HepG2 (cell line): ENCODE measurements around the gene OGFR. TPM values are rescaled to one million over a fixed set of nuclear protein-coding genes. Genes with fewer than 3 reads are reported as not detected.

Experiments used
- ATAC-seq: fragments of 200-7000 bp; cut with Tn5 transposase; 3 replicates; pipeline ENCODE4 v1.9.1; 2020; ENCODE audit warnings: mild to moderate bottlenecking, moderate library complexity
- BruUV-seq: library from RNA; stranded (reverse); fragments of 400-500 nt; replicated peaks from 2 replicates; lab custom pipeline; 2021; lab: Mats Ljungman, UMichigan
- CTCF ChIA-PET: fragments of 300-600 bp; formaldehyde crosslinking; extraction: SDS; loops from one replicate; lab custom pipeline; 2021; ENCODE audit warnings: low total read pairs, inconsistent platforms, low intra/inter-chr PET ratio; lab: Yijun Ruan, JAX
- POLR2A ChIA-PET: fragments of 350-600 bp; sonication (Branson Sonifier 250); formaldehyde crosslinking; loops from one replicate; lab custom pipeline; 2020; ENCODE audit warnings: antibody characterized with exemption, inconsistent platforms; lab: Yijun Ruan, JAX
- DNase-seq: peaks from one replicate; pipeline ENCODE4 v3.0.0-alpha.2; 2015; ENCODE audit warnings: low spot score
- FAIRE-seq: peaks from 3 replicates; lab custom pipeline; 2011; peaks lifted over from hg19 to GRCh38; lab: Jason Lieb, UNC
- H2AFZ ChIP-seq: one replicate; pipeline ENCODE4 v1.6.1; 2011; ENCODE audit warnings: low read length, inconsistent platforms
- H3K27ac ChIP-seq: fragments of 300-600 bp; 3 replicates; pipeline ENCODE4 v1.8.0; 2011; ENCODE audit warnings: mixed run types, mild to moderate bottlenecking, mixed read lengths, low read length, inconsistent platforms; ENCODE audit not compliant: insufficient read depth; ENCODE audit errors: extremely low read length
- H3K27me3 ChIP-seq, 2 experiments: fragments of 200-600 bp in 1 of 2; 2 replicates in 1 of 2; 3 replicates in 1 of 2; pipeline versions ENCODE4 v1.6.0 to v1.8.0; 2011; ENCODE audit warnings: low read length in 2 of 2, mild to moderate bottlenecking in 2 of 2, moderate library complexity in 2 of 2, inconsistent platforms in 1 of 2; ENCODE audit not compliant: insufficient read depth in 2 of 2, control insufficient read depth in 1 of 2
- H3K36me3 ChIP-seq, 2 experiments: fragments of 200-600 bp in 1 of 2; replicated peaks in 1 of 2; 2 replicates in 1 of 2; 3 replicates in 1 of 2; pipeline versions ENCODE4 v1.5.1 to v1.8.0; 2011; ENCODE audit warnings: low read length in 2 of 2, inconsistent platforms in 1 of 2; ENCODE audit not compliant: insufficient read depth in 2 of 2, control insufficient read depth in 1 of 2
- H3K4me1 ChIP-seq: 2 replicates; pipeline ENCODE4 v1.5.1; 2012; ENCODE audit warnings: low read length, inconsistent platforms; ENCODE audit not compliant: insufficient read depth
- H3K4me2 ChIP-seq: 2 replicates; pipeline ENCODE4 v1.6.0; 2011; ENCODE audit warnings: low read depth, low read length, inconsistent platforms
- H3K4me3 ChIP-seq, 3 experiments: fragments of 200-600 bp in 1 of 3; sonication (generic), shearing (Covaris generic) in 1 of 3; replicated peaks in 1 of 3; 2 replicates each; pipeline ENCODE4 v1.5.1; 2011 to 2016; ENCODE audit warnings: low read length in 3 of 3, inconsistent platforms in 2 of 3, low read depth in 2 of 3, mild to moderate bottlenecking in 2 of 3, control low read depth in 1 of 3, mixed read lengths in 1 of 3; ENCODE audit not compliant: insufficient read depth in 1 of 3
- H3K79me2 ChIP-seq: one replicate; pipeline ENCODE4 v1.6.1; 2011; ENCODE audit warnings: low read length, inconsistent platforms; ENCODE audit not compliant: insufficient read depth
- H3K9ac ChIP-seq: 2 replicates; pipeline ENCODE4 v1.6.0; 2011; ENCODE audit warnings: mild to moderate bottlenecking, low read depth, low read length, inconsistent platforms; ENCODE audit not compliant: insufficient read depth
- H3K9me3 ChIP-seq: 2 replicates; pipeline ENCODE4 v1.5.1; 2012; ENCODE audit warnings: mild to moderate bottlenecking, low read length
- H4K20me1 ChIP-seq: 2 replicates; pipeline ENCODE4 v1.6.0; 2011; ENCODE audit warnings: inconsistent platforms, mild to moderate bottlenecking, low read length, moderate library complexity; ENCODE audit not compliant: insufficient read depth
- BORCS8-MEF2B ChIP-seq: sonication (generic); formaldehyde crosslinking; IDR thresholded peaks from 2 replicates; pipeline ENCODE4 v1.8.0; 2022; ENCODE audit warnings: mild to moderate bottlenecking, missing genetic modification reagents
- CEBPZ ChIP-seq: IDR thresholded peaks from 2 replicates; pipeline ENCODE4 v1.6.1; 2012; ENCODE audit warnings: low read length, improper control_type of control experiment
- GMEB1 ChIP-seq: sonication (generic); formaldehyde crosslinking; IDR thresholded peaks from 2 replicates; pipeline ENCODE4 v1.5.1; 2020; ENCODE audit warnings: missing genetic modification reagents, mild to moderate bottlenecking, borderline replicate concordance
- MXI1 ChIP-seq: IDR thresholded peaks from 3 replicates; pipeline ENCODE4 v1.6.1; 2012; ENCODE audit warnings: low read depth, low read length, inconsistent platforms, borderline replicate concordance
- PHF8 ChIP-seq: sonication (generic); formaldehyde crosslinking; IDR thresholded peaks from 2 replicates; pipeline ENCODE4 v1.5.0; 2020; ENCODE audit warnings: missing genetic modification reagents
- SMC3 ChIP-seq: IDR thresholded peaks from 2 replicates; pipeline ENCODE4 v1.6.1; 2011; ENCODE audit warnings: low read length, improper control_type of control experiment
- ZMAT3 ChIP-seq: sonication (generic); formaldehyde crosslinking; conservative IDR thresholded peaks from 2 replicates; pipeline ENCODE4 v1.7.0; 2021; ENCODE audit warnings: missing genetic modification reagents
- ZNF12 ChIP-seq: sonication (generic); formaldehyde crosslinking; IDR thresholded peaks from 2 replicates; pipeline ENCODE4 v1.5.0; 2020; ENCODE audit warnings: missing genetic modification reagents
- ZNF3 ChIP-seq: IDR thresholded peaks from 2 replicates; pipeline ENCODE4 v1.7.0; 2017; ENCODE audit warnings: inconsistent platforms
- ZNF629 ChIP-seq: sonication (generic); formaldehyde crosslinking; conservative IDR thresholded peaks from 2 replicates; pipeline ENCODE4 v1.5.0; 2020; ENCODE audit warnings: missing genetic modification reagents
- ZNF670 ChIP-seq: sonication (generic); formaldehyde crosslinking; IDR thresholded peaks from 2 replicates; pipeline ENCODE4 v1.8.0; 2022; ENCODE audit warnings: mild to moderate bottlenecking, missing genetic modification reagents, borderline replicate concordance
- ZNF724P ChIP-seq: sonication (generic); formaldehyde crosslinking; IDR thresholded peaks from 2 replicates; pipeline ENCODE4 v1.8.0; 2022; ENCODE audit warnings: missing genetic modification reagents, borderline replicate concordance
- ZNF749 ChIP-seq: sonication (generic); formaldehyde crosslinking; IDR thresholded peaks from 2 replicates; pipeline ENCODE4 v1.8.0; 2022; ENCODE audit warnings: mild to moderate bottlenecking, missing genetic modification reagents, moderate library complexity, borderline replicate concordance
- WGBS: methylation state at CpG from one replicate; pipeline ENCODE4 v1.1.6; 2017; ENCODE audit warnings: low lambda C conversion rate; 5-methylcytosine and 5-hydroxymethylcytosine counted together
- in situ Hi-C: cut with HindIII; loops from 2 replicates; pipeline ENCODE4 v1.10.0; 2017; ENCODE audit warnings: low pct_unique_long_range_greater_than_20kb; ENCODE audit not compliant: extremely low pct_ligation_motif_present
- intact Hi-C: fragments of 100-400 bp; cut with micrococcal nuclease; formaldehyde crosslinking; loops from one replicate; pipeline ENCODE4 v1.10.0; 2022; ENCODE audit not compliant: unreplicated experiment
- polyA plus RNA-seq, 8 experiments: library from polyadenylated mRNA; depleted of rRNA in 3 of 8; stranded (reverse) in 7 of 8; unstranded in 1 of 8; fragments of >200 nt; fragmentation: Illumina TruSeq in 4 of 8; extraction: Trizol in 4 of 8; gene quantifications; 2 replicates each; pipeline versions ENCODE4 v1.2.1 to v1.2.3, GENCODE V29; 2011 to 2016; ENCODE audit warnings: low read depth in 4 of 8, missing spikeins in 1 of 8, mixed read lengths in 1 of 8; ENCODE audit not compliant: insufficient read depth in 1 of 8
- total RNA-seq, 5 experiments: library from RNA; depleted of rRNA; stranded (reverse); fragments of >200 nt; fragmentation: Illumina TruSeq; extraction: Trizol; gene quantifications; 2 replicates each; pipeline ENCODE4 v1.2.3, GENCODE V29; 2016; ENCODE audit warnings: low read depth in 1 of 5
- TF ChIP-seq, protein P1 (sequence below): sonication (generic); formaldehyde crosslinking; IDR thresholded peaks from 2 replicates; pipeline ENCODE4 v1.4.0; 2020; ENCODE audit warnings: missing genetic modification reagents, borderline replicate concordance

The OGFR gene
- total and polyA plus RNA-seq, 2 of the 13 experiments (the other 11 are each of a cell fraction or from before 2014, with no cell fraction given), result 47.7 to 81.8 TPM

- 16% methylated on average over 9 of the region's 9 CpGs for WGBS
- H2AFZ ChIP-seq, result no peak overlapping the region
- no TSS peak for BruUV-seq
- H3K4me2 ChIP-seq, result no peak overlapping the region; the same call in 1 of the 2 replicates
- H3K36me3 ChIP-seq, result peaks cover 0 to 2% of the 10 kb centered on the region in 2 experiments; a peak in 1 of 5 replicates
- no peak overlapping the region for H3K27ac ChIP-seq
- ChIA-PET CTCF (interaction anchor here (1.2 to 3.9 kb wide), 15 partner anchors 10 to 292 kb away, joined by 3 to 93 read pairs (median 8); partner anchors contain the start of gene SLCO4A1), POLR2A (interaction anchor here (0.6 to 4.2 kb wide), 3 partner anchors 13 to 671 kb away, joined by 3 to 110 read pairs (median 8); partner anchors contain the start of genes LSM14B and OGFR)
- intact Hi-C loops (loop anchor here (5.0 to 10.0 kb wide), 3 partner anchors 105 to 418 kb away; no protein-coding TSS in a partner anchor), in situ Hi-C loops (loop anchor here (5.0 to 25.0 kb wide), 3 partner anchors 125 to 280 kb away; no protein-coding TSS in a partner anchor)
- no peaks in the 10 kb centered on the region for H3K9me3 ChIP-seq
- H3K4me3 ChIP-seq, result peak overlapping the region in 1 of 3 experiments; percentile 75; a peak in 1 of 6 replicates
- DNase-seq, result peak; percentile 48
- peaks cover 6 to 46% of the 10 kb centered on the region in 2 experiments; a peak in 4 of 5 replicates for H3K27me3 ChIP-seq
- no peak for FAIRE-seq
- H3K4me1 ChIP-seq, result peaks cover 54% of the 10 kb centered on the region
- no peak for ATAC-seq
- no peaks in the 10 kb centered on the region for H4K20me1 ChIP-seq
- H3K79me2 ChIP-seq, result peaks cover 5% of the 10 kb centered on the region
- H3K9ac ChIP-seq, result no peak overlapping the region
- TF ChIP-seq SMC3 (no peak), ZMAT3 (CRISPR knock-in tag) (no peak), PHF8 (CRISPR knock-in tag) (no peak), MXI1 (0 out of 3 replicates have a peak, but pooled peaks have one; percentile 19), ZNF724P (CRISPR knock-in tag) (0 out of 2 replicates have a peak, but pooled peaks have one; percentile 32), ZNF629 (CRISPR knock-in tag) (peak; percentile 38), GMEB1 (no peak), CEBPZ (no peak), ZNF670 (CRISPR knock-in tag) (0 out of 2 replicates have a peak, but pooled peaks have one; percentile 4), ZNF749 (0 out of 2 replicates have a peak, but pooled peaks have one; percentile 54), BORCS8-MEF2B (peak; percentile 43; the same call in 1 of the 2 replicates), ZNF12 (no peak), ZNF3 (CRISPR knock-in tag) (peak; percentile 75)
- TF ChIP-seq, protein P1, sequence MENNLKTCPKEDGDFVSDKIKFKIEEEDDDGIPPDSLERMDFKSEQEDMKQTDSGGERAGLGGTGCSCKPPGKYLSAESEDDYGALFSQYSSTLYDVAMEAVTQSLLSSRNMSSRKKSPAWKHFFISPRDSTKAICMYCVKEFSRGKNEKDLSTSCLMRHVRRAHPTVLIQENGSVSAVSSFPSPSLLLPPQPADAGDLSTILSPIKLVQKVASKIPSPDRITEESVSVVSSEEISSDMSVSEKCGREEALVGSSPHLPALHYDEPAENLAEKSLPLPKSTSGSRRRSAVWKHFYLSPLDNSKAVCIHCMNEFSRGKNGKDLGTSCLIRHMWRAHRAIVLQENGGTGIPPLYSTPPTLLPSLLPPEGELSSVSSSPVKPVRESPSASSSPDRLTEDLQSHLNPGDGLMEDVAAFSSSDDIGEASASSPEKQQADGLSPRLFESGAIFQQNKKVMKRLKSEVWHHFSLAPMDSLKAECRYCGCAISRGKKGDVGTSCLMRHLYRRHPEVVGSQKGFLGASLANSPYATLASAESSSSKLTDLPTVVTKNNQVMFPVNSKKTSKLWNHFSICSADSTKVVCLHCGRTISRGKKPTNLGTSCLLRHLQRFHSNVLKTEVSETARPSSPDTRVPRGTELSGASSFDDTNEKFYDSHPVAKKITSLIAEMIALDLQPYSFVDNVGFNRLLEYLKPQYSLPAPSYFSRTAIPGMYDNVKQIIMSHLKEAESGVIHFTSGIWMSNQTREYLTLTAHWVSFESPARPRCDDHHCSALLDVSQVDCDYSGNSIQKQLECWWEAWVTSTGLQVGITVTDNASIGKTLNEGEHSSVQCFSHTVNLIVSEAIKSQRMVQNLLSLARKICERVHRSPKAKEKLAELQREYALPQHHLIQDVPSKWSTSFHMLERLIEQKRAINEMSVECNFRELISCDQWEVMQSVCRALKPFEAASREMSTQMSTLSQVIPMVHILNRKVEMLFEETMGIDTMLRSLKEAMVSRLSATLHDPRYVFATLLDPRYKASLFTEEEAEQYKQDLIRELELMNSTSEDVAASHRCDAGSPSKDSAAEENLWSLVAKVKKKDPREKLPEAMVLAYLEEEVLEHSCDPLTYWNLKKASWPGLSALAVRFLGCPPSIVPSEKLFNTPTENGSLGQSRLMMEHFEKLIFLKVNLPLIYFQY (CRISPR knock-in tag), result no peak
Observed at GRCh38 chr20:62792182-62792939, 12.3 kb upstream of the OGFR start.
